Gastrocnemius medialis (tissue), 4 donors: ENCODE measurements around the gene ARID5B. TPM values are rescaled to one million over a fixed set of nuclear protein-coding genes. Genes with fewer than 3 reads are reported as not detected.

Source experiments
- ATAC-seq, 2 donors: fragments of 150-250 bp; one replicate each; pipeline ENCODE4 v1.9.1; 2016
- DNase-seq, 2 donors: peaks; one replicate each; pipeline ENCODE4 v3.0.0-alpha.2; 2019
- H3K27ac ChIP-seq, 4 donors: fragments of 200-600 bp; sonication (generic); 1 replicate in 1 of 4; 2 replicates in 3 of 4; pipeline ENCODE4 v1.5.1; 2016 to 2018; ENCODE audit warnings: mild to moderate bottlenecking in 2 of 4, moderate library complexity in 1 of 4
- H3K27me3 ChIP-seq, 3 donors: fragments of 200-600 bp; sonication (generic) in 2 of 3; 1 replicate in 1 of 3; 2 replicates in 2 of 3; pipeline versions ENCODE4 v1.5.1 to v1.6.0; 2016 to 2019; ENCODE audit warnings: mild to moderate bottlenecking in 1 of 3, moderate library complexity in 1 of 3
- H3K36me3 ChIP-seq, 2 donors: fragments of 200-600 bp; sonication (generic) in 1 of 2; one replicate each; pipeline ENCODE4 v1.5.1; 2017 to 2018
- H3K4me1 ChIP-seq, 2 donors: fragments of 200-600 bp; sonication (generic) in 1 of 2; one replicate each; pipeline ENCODE4 v1.5.1; 2016 to 2017; ENCODE audit warnings: mild to moderate bottlenecking in 2 of 2
- H3K4me3 ChIP-seq, 4 donors: fragments of 200-600 bp; sonication (generic) in 3 of 4; 1 replicate in 1 of 4; 2 replicates in 3 of 4; pipeline ENCODE4 v1.5.1; 2016 to 2019; ENCODE audit warnings: mild to moderate bottlenecking in 2 of 4
- H3K9me3 ChIP-seq, 3 donors: fragments of 200-600 bp; sonication (generic) in 2 of 3; 1 replicate in 1 of 3; 2 replicates in 2 of 3; pipeline ENCODE4 v1.5.1; 2016 to 2019
- CTCF ChIP-seq, 5 experiments: fragments of 450-650 bp in 3 of 5; fragments of 200-600 bp in 2 of 5; sonication (generic) in 2 of 5; IDR thresholded peaks in 4 of 5; conservative IDR thresholded peaks in 1 of 5; 1 replicate in 4 of 5; 2 replicates in 1 of 5; pipeline ENCODE4 v1.5.1; 2016 to 2019; ENCODE audit warnings: antibody characterized with exemption in 5 of 5, mild to moderate bottlenecking in 3 of 5, moderate library complexity in 3 of 5
- POLR2A ChIP-seq, 2 donors: fragments of 450-650 bp; IDR thresholded peaks; one replicate each; pipeline ENCODE4 v1.6.1; 2017; ENCODE audit warnings: antibody characterized with exemption in 2 of 2, mild to moderate bottlenecking in 2 of 2, moderate library complexity in 2 of 2
- in situ Hi-C, 4 donors: fragments of 200-750 bp; cut with MboI; loops; one replicate each; pipeline versions ENCODE4 v1.15.0 to v1.8.0; 2017; ENCODE audit warnings: low sequenced_read_pairs in 4 of 4
- intact Hi-C: fragments of 100-400 bp; cut with DNase I; formaldehyde crosslinking; loops from one replicate; pipeline ENCODE4 v1.15.1; 2023; ENCODE audit warnings: low total_unique reads
- total RNA-seq, 4 donors: library from RNA; depleted of rRNA; stranded (reverse); fragments of >200 nt; gene quantifications; one replicate each; pipeline versions ENCODE4 v1.1.0 to v1.2.3, GENCODE V29; 2016

The ARID5B gene
- total RNA-seq, 4 donors from 2014 or later: 156 to 512 (median 263) TPM

GRCh38 chr10:62029401-62029800 lies 127.9 kb downstream of the ARID5B start:
- peaks cover 0 to 3% of the 10 kb centered on the region in 2 donors for H3K4me1 ChIP-seq
- intact Hi-C loops: no loop called here
- no peaks in the 10 kb centered on the region for H3K27me3 ChIP-seq
- no peaks in the 10 kb centered on the region for H3K36me3 ChIP-seq
- H3K4me3 ChIP-seq: no peak overlapping the region
- no peaks in the 10 kb centered on the region for H3K9me3 ChIP-seq
- no peak for DNase-seq
- in situ Hi-C loops: loop anchor here in 2 of 4 donors (10.0 to 25.0 kb wide), 3 partner anchors 125 to 1083 kb away; partner anchors contain the start of gene ARID5B (in 1 of the 2)
- no peak for ATAC-seq
- no peak overlapping the region for H3K27ac ChIP-seq
- TF ChIP-seq POLR2A (IDR thresholded peaks at IDR 0.05): no peak
- no peak for TF ChIP-seq CTCF (IDR thresholded peaks at IDR 0.05 in 4 of 5, conservative IDR thresholded peaks at IDR 0.05 in 1 of 5)

- Histone ChIP-seq H3K9me3 (no peaks in the 10 kb centered on the region), H3K36me3 (no peaks in the 10 kb centered on the region), H3K4me3 (no peak overlapping the region), H3K27me3 (no peaks in the 10 kb centered on the region), H3K27ac (no peak overlapping the region), H3K4me1 (peaks cover under 1 to 5% of the 10 kb centered on the region in 2 donors)
- no peak for DNase-seq
- in situ Hi-C loops (loop anchor here in 1 of 4 donors (25.0 kb wide), 1 partner anchor 1081 kb away; no protein-coding TSS in a partner anchor), intact Hi-C loops (no loop called here)
- ATAC-seq: no peak
- no peak for TF ChIP-seq CTCF (IDR thresholded peaks at IDR 0.05 in 4 of 5, conservative IDR thresholded peaks at IDR 0.05 in 1 of 5)
- no peak for TF ChIP-seq POLR2A (IDR thresholded peaks at IDR 0.05)
Measured at GRCh38 chr10:62031507-62031906, 130.0 kb downstream of the ARID5B start.

GRCh38 chr10:62033125-62033524 lies 131.6 kb downstream of the ARID5B start:
- ATAC-seq: no peak
- no peaks in the 10 kb centered on the region for H3K36me3 ChIP-seq
- H3K4me1 ChIP-seq: peaks cover 11 to 16% of the 10 kb centered on the region in 2 donors
- no peak for TF ChIP-seq POLR2A (IDR thresholded peaks at IDR 0.05)
- no peak for TF ChIP-seq CTCF (IDR thresholded peaks at IDR 0.05 in 4 of 5, conservative IDR thresholded peaks at IDR 0.05 in 1 of 5)
- no peak overlapping the region for H3K4me3 ChIP-seq
- no peak for DNase-seq
- intact Hi-C loops (no loop called here), in situ Hi-C loops (loop anchor here in 1 of 4 donors (25.0 kb wide), 1 partner anchor 1079 kb away; no protein-coding TSS in a partner anchor)
- no peaks in the 10 kb centered on the region for H3K27me3 ChIP-seq
- no peaks in the 10 kb centered on the region for H3K9me3 ChIP-seq
- H3K27ac ChIP-seq: no peak overlapping the region

GRCh38 chr10:62034096-62034640 lies 132.7 kb downstream of the ARID5B start:
- ATAC-seq (no peak), DNase-seq (no peak)
- Histone ChIP-seq H3K27ac (no peak overlapping the region), H3K4me1 (peaks cover 21 to 25% of the 10 kb centered on the region in 2 donors), H3K9me3 (no peaks in the 10 kb centered on the region), H3K4me3 (no peak overlapping the region), H3K27me3 (no peaks in the 10 kb centered on the region), H3K36me3 (no peaks in the 10 kb centered on the region)
- in situ Hi-C loops: loop anchor here in 1 of 4 donors (25.0 kb wide), 1 partner anchor 1078 kb away; no protein-coding TSS in a partner anchor
- intact Hi-C loops: no loop called here
- TF ChIP-seq CTCF (IDR thresholded peaks at IDR 0.05 in 4 of 5, conservative IDR thresholded peaks at IDR 0.05 in 1 of 5) (no peak), POLR2A (IDR thresholded peaks at IDR 0.05) (no peak)
